ENCODE measurements around the gene ORMDL3. TPM values are rescaled to one million over a fixed set of nuclear protein-coding genes. Genes with fewer than 3 reads are reported as not detected.

Gene ORMDL3, protein sequence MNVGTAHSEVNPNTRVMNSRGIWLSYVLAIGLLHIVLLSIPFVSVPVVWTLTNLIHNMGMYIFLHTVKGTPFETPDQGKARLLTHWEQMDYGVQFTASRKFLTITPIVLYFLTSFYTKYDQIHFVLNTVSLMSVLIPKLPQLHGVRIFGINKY
- total RNA-seq (2021; ENCODE audit: unreplicated experiment) (55.1 TPM), Bru-seq, nascent RNA (percentile 71 among the genes with signal in this experiment), BruChase-seq, experiment 1, labeled RNA remaining after a 2-hour chase (percentile 91 among the genes with signal in this experiment), BruChase-seq, experiment 2, labeled RNA remaining after a 6-hour chase (percentile 95 among the genes with signal in this experiment)
- 104 TPM for polyA plus RNA-seq (2012; ENCODE audit: insufficient read length)
- long read RNA-seq, partial matches to known transcripts: 0 of 3 reads
- long read RNA-seq, other reads (novel, unspliced or antisense): 0 of 3 reads

GRCh38 chr17:39927101-39927928, at the start of gene ORMDL3, which contains the start of gene LRRC3C:
TSS of gene ORMDL3 (minus strand) at chr17:39927601. CDS start at chr17:39924203, 3,398 bp downstream.
TSS of gene LRRC3C (plus strand) at chr17:39927732. CDS start at chr17:39941524, 13,792 bp downstream.
- CTCF ChIA-PET: no interaction called here
- BruUV-seq (replicated peaks): no TSS peak
- no peak for TF ChIP-seq CTCF (IDR thresholded peaks at IDR 0.05)
- peak; percentile 95 for TF ChIP-seq SIN3A (IDR thresholded peaks at IDR 0.05; ENCODE audit: borderline replicate concordance, insufficient read depth, low read depth, low read length)
- TF ChIP-seq, protein P1, sequence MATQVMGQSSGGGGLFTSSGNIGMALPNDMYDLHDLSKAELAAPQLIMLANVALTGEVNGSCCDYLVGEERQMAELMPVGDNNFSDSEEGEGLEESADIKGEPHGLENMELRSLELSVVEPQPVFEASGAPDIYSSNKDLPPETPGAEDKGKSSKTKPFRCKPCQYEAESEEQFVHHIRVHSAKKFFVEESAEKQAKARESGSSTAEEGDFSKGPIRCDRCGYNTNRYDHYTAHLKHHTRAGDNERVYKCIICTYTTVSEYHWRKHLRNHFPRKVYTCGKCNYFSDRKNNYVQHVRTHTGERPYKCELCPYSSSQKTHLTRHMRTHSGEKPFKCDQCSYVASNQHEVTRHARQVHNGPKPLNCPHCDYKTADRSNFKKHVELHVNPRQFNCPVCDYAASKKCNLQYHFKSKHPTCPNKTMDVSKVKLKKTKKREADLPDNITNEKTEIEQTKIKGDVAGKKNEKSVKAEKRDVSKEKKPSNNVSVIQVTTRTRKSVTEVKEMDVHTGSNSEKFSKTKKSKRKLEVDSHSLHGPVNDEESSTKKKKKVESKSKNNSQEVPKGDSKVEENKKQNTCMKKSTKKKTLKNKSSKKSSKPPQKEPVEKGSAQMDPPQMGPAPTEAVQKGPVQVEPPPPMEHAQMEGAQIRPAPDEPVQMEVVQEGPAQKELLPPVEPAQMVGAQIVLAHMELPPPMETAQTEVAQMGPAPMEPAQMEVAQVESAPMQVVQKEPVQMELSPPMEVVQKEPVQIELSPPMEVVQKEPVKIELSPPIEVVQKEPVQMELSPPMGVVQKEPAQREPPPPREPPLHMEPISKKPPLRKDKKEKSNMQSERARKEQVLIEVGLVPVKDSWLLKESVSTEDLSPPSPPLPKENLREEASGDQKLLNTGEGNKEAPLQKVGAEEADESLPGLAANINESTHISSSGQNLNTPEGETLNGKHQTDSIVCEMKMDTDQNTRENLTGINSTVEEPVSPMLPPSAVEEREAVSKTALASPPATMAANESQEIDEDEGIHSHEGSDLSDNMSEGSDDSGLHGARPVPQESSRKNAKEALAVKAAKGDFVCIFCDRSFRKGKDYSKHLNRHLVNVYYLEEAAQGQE (IDR thresholded peaks at IDR 0.05; ENCODE audit: insufficient read depth in 1 of 2, low read depth in 2 of 2, low read length in 1 of 2): 0 out of 4 replicates have a peak, but pooled peaks of 1 of the 2 experiments have one; percentile 17
- 0 out of 2 replicates have a peak, but pooled peaks have one; percentile 43 for TF ChIP-seq TCF7L2 (IDR thresholded peaks at IDR 0.05; ENCODE audit: low read depth, low read length)
- TF ChIP-seq POLR2AphosphoS5 (IDR thresholded peaks at IDR 0.05; ENCODE audit: low read depth, low read length): peak; percentile 79

DNA sequence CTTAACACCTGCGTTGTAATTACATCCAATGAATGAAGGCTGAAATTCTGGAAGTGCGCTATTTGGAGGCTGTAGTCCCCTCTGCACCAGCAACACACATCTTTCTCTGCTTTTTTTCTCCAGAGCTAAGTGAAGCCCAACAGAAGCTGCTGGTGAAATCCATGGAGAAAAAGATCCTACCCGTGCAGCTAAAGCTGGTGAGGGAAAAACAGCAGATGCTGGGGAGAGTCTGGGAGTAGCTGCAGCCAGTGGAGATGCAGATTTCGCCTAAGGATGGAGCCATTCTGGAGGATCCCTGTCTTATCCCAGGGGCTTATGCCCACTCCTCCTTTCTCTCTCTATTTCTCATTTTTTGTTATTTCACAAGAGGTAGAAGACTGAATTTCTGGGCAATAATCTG, 48.4 kb upstream of the ORMDL3 start:
- BruUV-seq (replicated peaks): no TSS peak

More at GRCh38 chr17:39927101-39927928, at the start of gene ORMDL3, which contains the start of gene LRRC3C:
- peak; percentile 96 for ATAC-seq
- POLR2A ChIA-PET: no interaction called here
- intact Hi-C loops (cut with micrococcal nuclease; ENCODE audit: unreplicated experiment) (no loop called here), in situ Hi-C loops (cut with HindIII; ENCODE audit: low pct_unique_long_range_greater_than_20kb, low sequenced_read_pairs) (no loop called here)
- peak; percentile 58 for DNase-seq (ENCODE audit: low read depth, low spot score)
- H3K4me1 ChIP-seq (ENCODE audit: control insufficient read depth, insufficient read depth, low read length): peaks cover 36% of the 10 kb centered on the region
- no peaks in the 10 kb centered on the region; the same call in 1 of the 2 replicates for H3K36me3 ChIP-seq (ENCODE audit: control insufficient read depth, insufficient read depth, low read length)
- peak within 1 kb of the TSS; percentile 63 to 77 for H3K4me3 ChIP-seq (ENCODE audit: low read depth in 2 of 2, low read length in 2 of 2)
- H3K9me3 ChIP-seq (ENCODE audit: control insufficient read depth, insufficient read depth, low read depth, low read length): no peaks in the 10 kb centered on the region
- H3K27ac ChIP-seq (ENCODE audit: low read length): peak within 1 kb of the TSS; percentile 88
- no peaks in the 10 kb centered on the region for H3K27me3 ChIP-seq (ENCODE audit: control insufficient read depth, insufficient read depth, low read length)

More for the DNA sequence above, 48.4 kb upstream of the ORMDL3 start:
- H3K27me3 ChIP-seq (ENCODE audit: control insufficient read depth, insufficient read depth, low read length): peaks cover 12% of the 10 kb centered on the region
- ATAC-seq (no peak), DNase-seq (ENCODE audit: low read depth, low spot score) (no peak)
- intact Hi-C loops (cut with micrococcal nuclease; ENCODE audit: unreplicated experiment) (loop anchor here (10.0 kb wide), 1 partner anchor 101 kb away; no protein-coding TSS in a partner anchor), in situ Hi-C loops (cut with HindIII; ENCODE audit: low pct_unique_long_range_greater_than_20kb, low sequenced_read_pairs) (no loop called here)
- no peak overlapping the region for H3K4me3 ChIP-seq (ENCODE audit: low read depth in 2 of 2, low read length in 2 of 2)
- no peak overlapping the region for H3K27ac ChIP-seq (ENCODE audit: low read length)
- H3K36me3 ChIP-seq (ENCODE audit: control insufficient read depth, insufficient read depth, low read length): no peaks in the 10 kb centered on the region
- H3K4me1 ChIP-seq (ENCODE audit: control insufficient read depth, insufficient read depth, low read length): no peaks in the 10 kb centered on the region
- CTCF ChIA-PET: interaction anchor here (0.7 kb wide), 1 partner anchor 149 kb away, joined by 4 read pairs; no protein-coding TSS in a partner anchor
- POLR2A ChIA-PET: interaction anchor here (0.7 kb wide), 1 partner anchor 129 kb away, joined by 4 read pairs; no protein-coding TSS in a partner anchor
- TF ChIP-seq, protein P1 (IDR thresholded peaks at IDR 0.05; ENCODE audit: insufficient read depth in 1 of 2, low read depth in 2 of 2, low read length in 1 of 2): no peak
- no peak for TF ChIP-seq TCF7L2 (IDR thresholded peaks at IDR 0.05; ENCODE audit: low read depth, low read length)
- TF ChIP-seq SIN3A (IDR thresholded peaks at IDR 0.05; ENCODE audit: borderline replicate concordance, insufficient read depth, low read depth, low read length): no peak
- no peak for TF ChIP-seq POLR2AphosphoS5 (IDR thresholded peaks at IDR 0.05; ENCODE audit: low read depth, low read length)
- no peak for TF ChIP-seq CTCF (IDR thresholded peaks at IDR 0.05)
- H3K9me3 ChIP-seq (ENCODE audit: control insufficient read depth, insufficient read depth, low read depth, low read length): no peaks in the 10 kb centered on the region
